SKM-1 treated with dmso at 0.1 percent for 144 hours (cell line): ENCODE data around the gene UGT1A1.

Source experiments
- DNase-seq: peaks from one replicate; lab custom pipeline; 2025; ENCODE audit not compliant: unreplicated experiment; lab: John Stamatoyannopoulos, UW

The UGT1A1 gene

GRCh38 chr2:233756429-233757081 lies 3.5 kb upstream of the UGT1A1 start:
- DNase-seq: no peak

- no peak for DNase-seq
Observed at GRCh38 chr2:233758141-233758540, 1.9 kb upstream of the UGT1A1 start.

- no peak for DNase-seq
Observed at GRCh38 chr2:233758849-233759248, 1.2 kb upstream of the UGT1A1 start.

- DNase-seq: no peak
Observed at GRCh38 chr2:233761040-233761769, 1.1 kb downstream of the UGT1A1 start.

GRCh38 chr2:233764264-233764663 lies 4.2 kb downstream of the UGT1A1 start:
- no peak for DNase-seq

GRCh38 chr2:233764761-233765160 lies 4.7 kb downstream of the UGT1A1 start:
- no peak for DNase-seq

GRCh38 chr2:233766416-233766815 lies 6.3 kb downstream of the UGT1A1 start:
- DNase-seq: no peak

- DNase-seq: no peak
Observed at GRCh38 chr2:233768076-233768475, 8.0 kb downstream of the UGT1A1 start.

GRCh38 chr2:233769260-233769659 lies 9.2 kb downstream of the UGT1A1 start:
- DNase-seq: no peak

- DNase-seq: no peak
Observed at GRCh38 chr2:233772153-233772552, 12.1 kb downstream of the UGT1A1 start.

- no peak for DNase-seq
Observed at GRCh38 chr2:233772583-233772982, 12.5 kb downstream of the UGT1A1 start.

- no peak for DNase-seq
Observed at GRCh38 chr2:233773854-233774253, 13.8 kb downstream of the UGT1A1 start.

GRCh38 chr2:233775414-233775813 lies 15.3 kb downstream of the UGT1A1 start:
- no peak for DNase-seq

- DNase-seq: no peak
Observed at GRCh38 chr2:233778030-233778429, 18.0 kb downstream of the UGT1A1 start, which contains the start of gene MROH2A. Gene MROH2A (plus strand): TSS chr2:233778330. CDS start chr2:233779359, 1,029 bp downstream.

GRCh38 chr2:233779722-233780121 lies 19.7 kb downstream of the UGT1A1 start:
- no peak for DNase-seq

- no peak for DNase-seq
Observed at GRCh38 chr2:233780771-233781170, 20.7 kb downstream of the UGT1A1 start.

- DNase-seq: no peak
Observed at GRCh38 chr2:233789554-233789953, 29.5 kb downstream of the UGT1A1 start.

GRCh38 chr2:233791151-233791882 lies 31.2 kb downstream of the UGT1A1 start:
- DNase-seq: no peak

- DNase-seq: no peak
Observed at GRCh38 chr2:233791883-233792329, 31.8 kb downstream of the UGT1A1 start.

GRCh38 chr2:233792720-233793119 lies 32.6 kb downstream of the UGT1A1 start:
- DNase-seq: no peak

GRCh38 chr2:233793465-233794127 lies 33.5 kb downstream of the UGT1A1 start:
- DNase-seq: no peak
